ENCODE results near the gene CFHR5.
"Not testable (repeated sequence)": the region's sequence is repeated elsewhere in the genome, so short reads cannot be mapped to it uniquely, and the experiment has no call there.

CFHR5 gene

DNA sequence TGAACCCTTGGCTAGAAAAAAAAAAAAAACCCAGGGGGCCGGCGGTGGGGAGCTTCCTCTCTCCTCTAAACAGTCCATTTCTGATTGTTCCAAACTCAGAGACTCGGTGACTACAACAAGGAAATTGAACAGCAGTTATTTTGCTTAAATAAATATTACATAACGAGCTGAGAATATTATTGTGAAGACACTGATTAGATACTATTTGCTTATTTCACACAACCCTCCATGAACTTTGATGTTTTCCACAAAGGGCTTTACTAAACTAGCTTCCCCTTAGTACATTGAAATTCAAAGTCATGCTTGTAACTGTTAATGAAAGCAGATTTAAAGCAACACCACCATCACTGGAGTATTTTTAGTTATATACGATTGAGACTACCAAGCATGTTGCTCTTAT is at the start of gene CFHR5:
TSS of gene CFHR5 (plus strand) at position 279 of the 400 bp plus-strand sequence. CDS start at position 388, 109 bp downstream.
- H3K4me3 ChIP-seq (ENCODE audit: low read length): no peak within 1 kb of the TSS
- no peak for TF ChIP-seq CTCF (conservative IDR thresholded peaks at IDR 0.05; ENCODE audit: low read depth, low read length)
- no peak for DNase-seq (ENCODE audit: low read depth)

GRCh38 chr1:196932853-196933252 is 44.5 kb upstream of the CFHR5 start:
- DNase-seq (ENCODE audit: low read depth); H3K4me3 ChIP-seq (ENCODE audit: low read length): not testable (repeated sequence)

DNA sequence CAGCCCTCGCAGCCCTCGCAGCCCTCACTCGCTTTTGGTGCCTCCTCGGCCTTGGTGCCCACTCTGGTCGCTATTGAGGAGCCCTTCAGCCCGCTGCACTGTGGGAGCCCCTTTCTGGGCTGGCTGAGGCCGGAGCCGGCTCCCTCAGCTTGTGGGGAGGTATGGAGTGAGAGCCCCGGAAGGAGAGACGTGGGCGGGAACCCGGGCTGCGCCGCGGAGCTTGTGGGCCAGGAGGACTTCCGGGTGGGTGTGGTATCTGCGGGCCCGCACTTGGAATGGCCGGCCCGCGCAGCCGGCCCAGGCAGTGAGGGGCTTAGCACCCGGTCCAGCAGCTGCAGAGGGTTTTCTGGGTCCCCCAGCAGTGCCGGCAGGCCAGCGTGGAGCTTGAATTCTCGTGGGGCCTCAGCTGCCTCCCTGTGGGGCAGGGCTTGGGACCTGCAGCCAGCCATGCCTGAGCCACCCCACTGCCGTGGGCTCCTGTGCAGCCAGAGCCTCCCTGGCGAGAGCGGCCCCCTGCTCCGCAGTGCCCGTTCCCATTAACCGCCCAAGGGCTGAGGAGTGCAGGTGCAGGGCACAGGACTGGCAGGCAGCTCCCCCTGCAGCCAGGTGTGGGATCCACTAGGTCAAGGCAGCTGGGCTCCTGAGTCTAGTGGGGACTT is 43.7 kb upstream of the CFHR5 start:
- H3K4me3 ChIP-seq (ENCODE audit: low read length): no peak overlapping the region
- no peak for TF ChIP-seq CTCF (conservative IDR thresholded peaks at IDR 0.05; ENCODE audit: low read depth, low read length)
- no peak for DNase-seq (ENCODE audit: low read depth)

DNA sequence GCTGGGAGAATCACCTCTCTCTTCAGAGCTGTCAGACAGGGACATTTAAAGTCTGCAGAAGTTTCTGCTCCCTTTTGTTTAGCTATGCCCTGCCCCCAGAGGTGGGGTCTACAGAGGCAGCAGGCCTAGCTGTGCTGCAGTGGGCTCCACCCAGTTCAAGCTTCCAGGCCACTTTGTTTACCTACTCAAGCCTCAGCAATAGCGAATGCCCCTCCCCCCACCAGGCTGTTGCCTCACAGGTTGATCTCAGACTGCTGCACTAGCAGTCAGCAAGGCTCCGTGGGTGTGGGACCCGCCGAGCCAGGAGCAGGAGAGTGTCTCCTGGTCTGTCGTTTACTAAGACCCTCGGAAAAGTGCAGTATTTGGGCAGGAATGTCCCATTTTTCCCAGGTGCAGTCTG is 35.9 kb upstream of the CFHR5 start:
- H3K4me3 ChIP-seq (ENCODE audit: low read length); DNase-seq (ENCODE audit: low read depth): not testable (repeated sequence)

GRCh38 chr1:196943568-196943967 is 33.8 kb upstream of the CFHR5 start, which contains the start of gene CFHR2:
Gene CFHR2 (plus strand): TSS chr1:196943738. CDS start chr1:196943881, 143 bp downstream.
- not testable (repeated sequence) for H3K4me3 ChIP-seq (ENCODE audit: low read length); DNase-seq (ENCODE audit: low read depth)

GRCh38 chr1:196951711-196952394 is 25.5 kb upstream of the CFHR5 start:
- no peak overlapping the region for H3K4me3 ChIP-seq (ENCODE audit: low read length)
- no peak for TF ChIP-seq CTCF (conservative IDR thresholded peaks at IDR 0.05; ENCODE audit: low read depth, low read length)
- no peak for DNase-seq (ENCODE audit: low read depth)

- no peak for TF ChIP-seq CTCF (conservative IDR thresholded peaks at IDR 0.05; ENCODE audit: low read depth, low read length)
- DNase-seq (ENCODE audit: low read depth): no peak
- H3K4me3 ChIP-seq (ENCODE audit: low read length): no peak overlapping the region
Measured at GRCh38 chr1:196954778-196955177, 22.6 kb upstream of the CFHR5 start.

DNA sequence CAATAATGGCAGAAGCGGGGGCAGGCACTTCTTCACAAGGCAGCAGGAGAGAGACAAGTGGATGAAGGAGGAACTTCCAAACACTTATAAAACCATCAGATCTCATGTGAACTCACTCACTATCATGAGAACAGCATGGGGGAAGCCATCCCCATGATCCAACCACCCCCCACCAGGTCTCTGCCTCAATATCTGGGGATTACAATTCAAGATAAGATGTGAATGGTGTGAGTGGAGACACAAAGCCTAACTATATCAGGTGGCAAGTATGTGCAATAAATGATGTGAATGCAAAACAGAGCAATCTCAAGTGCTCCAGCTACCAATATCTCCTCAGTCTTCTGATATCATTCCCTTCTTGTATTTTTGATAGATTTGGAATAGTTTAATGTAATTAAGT is 21.4 kb upstream of the CFHR5 start:
- no peak for DNase-seq (ENCODE audit: low read depth)
- H3K4me3 ChIP-seq (ENCODE audit: low read length): no peak overlapping the region
- no peak for TF ChIP-seq CTCF (conservative IDR thresholded peaks at IDR 0.05; ENCODE audit: low read depth, low read length)

Measured in retinal pigment epithelial cell (primary cell).